Muscle of leg (tissue), 11 donors: ENCODE measurements around the gene HMGCS2. TPM values are rescaled to one million over a fixed set of nuclear protein-coding genes. Genes with fewer than 3 reads are reported as not detected.
A peak's percentile ranks its signal among the peaks of the same experiment; 100 is the strongest.
"Not testable (repeated sequence)": the region's sequence is repeated elsewhere in the genome, so short reads cannot be mapped to it uniquely, and the experiment has no call there.

Experiments
- DNase-seq: peaks from one replicate; pipeline ENCODE4 v3.0.0; 2013
- H3K27ac ChIP-seq: one replicate; pipeline ENCODE4 v1.5.1; 2013; ENCODE audit warnings: mild to moderate bottlenecking, low read length, control low read depth
- H3K27me3 ChIP-seq: one replicate; pipeline ENCODE4 v1.6.1; 2013; ENCODE audit warnings: low read length; ENCODE audit not compliant: control insufficient read depth, insufficient read depth
- H3K36me3 ChIP-seq: one replicate; pipeline ENCODE4 v1.6.1; 2013; ENCODE audit warnings: low read length; ENCODE audit not compliant: control insufficient read depth, insufficient read depth
- H3K4me1 ChIP-seq: one replicate; pipeline ENCODE4 v1.6.1; 2013; ENCODE audit warnings: low read length; ENCODE audit not compliant: control insufficient read depth, insufficient read depth
- H3K4me3 ChIP-seq: one replicate; pipeline ENCODE4 v1.5.1; 2013; ENCODE audit warnings: low read length, control low read depth
- H3K9me3 ChIP-seq: replicated peaks from 2 replicates; pipeline ENCODE4 v1.6.1; 2013; ENCODE audit warnings: low read depth, low read length; ENCODE audit not compliant: control insufficient read depth
- WGBS: methylation state at CpG from one replicate; pipeline ENCODE4 v1.1.5; 2013; ENCODE audit warnings: missing lambda C conversion rate; ENCODE audit not compliant: insufficient coverage; 5-methylcytosine and 5-hydroxymethylcytosine counted together
- polyA plus RNA-seq, 8 donors: library from polyadenylated mRNA; unstranded; fragments of 120-200 nt; gene quantifications; one replicate each; pipeline versions ENCODE4 v1.2.1 to v1.2.3, GENCODE V29; 2013; ENCODE audit warnings: inconsistent platforms in 1 of 8, low replicate concordance in 1 of 8; ENCODE audit not compliant: insufficient read length in 8 of 8, insufficient read depth in 1 of 8
- total RNA-seq: library from RNA; stranded (reverse); fragments of 120-200 nt; gene quantifications from one replicate; pipeline ENCODE4 v1.2.4, GENCODE V29; 2013

Gene HMGCS2
- total and polyA plus RNA-seq, 9 donors = 0.13 to 2.9 (median 1.2) TPM; not detected in 4

DNA sequence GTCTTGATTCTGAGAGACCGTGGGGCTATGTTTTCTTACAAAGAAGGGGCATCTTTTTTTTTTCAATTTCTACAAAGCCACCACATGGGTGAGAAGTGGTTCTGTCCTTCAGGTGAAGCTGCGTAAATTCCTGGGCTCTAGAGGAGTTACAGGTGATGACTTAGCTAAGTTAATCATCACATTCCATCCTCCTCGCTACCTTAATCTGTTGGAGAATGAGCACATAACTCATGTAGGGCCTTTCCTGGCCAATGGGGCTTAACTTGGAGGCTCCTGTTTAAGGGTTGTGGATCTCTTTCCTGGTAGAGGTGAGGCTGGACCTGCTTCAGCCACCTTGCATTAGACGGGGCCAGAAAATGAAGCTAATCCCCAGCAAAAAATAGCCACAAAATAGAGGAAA, 22.7 kb upstream of the HMGCS2 start:
- no peaks in the 10 kb centered on the region for H3K36me3 ChIP-seq
- peaks cover 6% of the 10 kb centered on the region for H3K4me1 ChIP-seq
- no peaks in the 10 kb centered on the region for H3K27me3 ChIP-seq
- WGBS = no CpG with 5 or more reads among the region's 4 CpGs
- no peak overlapping the region for H3K27ac ChIP-seq
- no peak for DNase-seq
- H3K9me3 ChIP-seq = no peaks in the 10 kb centered on the region
- H3K4me3 ChIP-seq = no peak overlapping the region

DNA sequence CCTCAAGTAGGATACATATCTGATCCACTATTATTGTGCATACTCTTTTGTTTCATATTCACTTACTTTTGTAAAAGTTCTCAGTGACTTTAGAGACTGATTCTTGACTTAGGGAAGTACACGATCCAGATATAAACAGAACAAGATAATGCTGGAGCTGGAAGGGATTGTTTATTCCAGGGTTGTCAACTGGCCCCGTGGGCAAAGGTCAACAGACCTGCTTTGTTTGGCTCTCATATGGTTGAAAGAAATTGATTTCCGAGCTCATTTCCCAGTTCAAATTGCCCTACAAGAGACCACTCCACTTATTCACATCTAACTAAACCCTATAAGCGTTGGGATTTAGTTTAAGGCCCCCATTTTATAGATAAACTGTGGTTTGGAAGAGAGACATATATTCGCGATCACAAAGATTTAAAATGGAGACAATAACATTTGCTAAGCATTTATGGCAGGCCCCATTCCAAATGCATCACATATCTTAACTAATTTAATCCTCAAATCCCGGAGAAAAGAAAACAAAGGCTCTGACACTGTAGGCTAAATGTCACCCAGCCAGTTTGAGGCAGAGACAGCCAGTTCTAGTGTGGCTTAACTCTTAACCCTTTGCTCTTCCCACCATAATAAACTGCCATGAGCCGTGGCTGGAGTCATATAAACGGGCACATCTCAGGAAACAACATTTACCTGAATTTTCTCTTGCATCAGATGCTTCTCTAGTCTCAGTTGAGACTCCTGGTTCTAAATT, 21.9 kb upstream of the HMGCS2 start:
- no peaks in the 10 kb centered on the region for H3K36me3 ChIP-seq
- no peak overlapping the region for H3K4me3 ChIP-seq
- H3K9me3 ChIP-seq = no peaks in the 10 kb centered on the region
- peaks cover 4% of the 10 kb centered on the region for H3K4me1 ChIP-seq
- H3K27ac ChIP-seq = no peak overlapping the region
- WGBS = 58% methylated on average over 3 of the region's 9 CpGs
- DNase-seq = no peak
- no peaks in the 10 kb centered on the region for H3K27me3 ChIP-seq

- no CpG with 5 or more reads among the region's 2 CpGs for WGBS
- Histone ChIP-seq H3K4me3 (no peak overlapping the region), H3K36me3 (no peaks in the 10 kb centered on the region), H3K27me3 (no peaks in the 10 kb centered on the region), H3K9me3 (no peaks in the 10 kb centered on the region), H3K27ac (no peak overlapping the region), H3K4me1 (peaks cover 16% of the 10 kb centered on the region)
- DNase-seq = peak; percentile 30
Observed at GRCh38 chr1:119787776-119788175, 19.1 kb upstream of the HMGCS2 start.

- no CpG with 5 or more reads among the region's 4 CpGs for WGBS
- not testable (repeated sequence) for H3K4me3 ChIP-seq, H3K27ac ChIP-seq, DNase-seq, H3K9me3 ChIP-seq, H3K27me3 ChIP-seq, H3K36me3 ChIP-seq
- H3K4me1 ChIP-seq = peaks cover 21% of the 10 kb centered on the region
Observed at GRCh38 chr1:119786473-119787050, 17.9 kb upstream of the HMGCS2 start.

GRCh38 chr1:119786046-119786445, 17.3 kb upstream of the HMGCS2 start:
- no CpG with 5 or more reads among the region's 7 CpGs for WGBS

GRCh38 chr1:119784191-119784781, 15.6 kb upstream of the HMGCS2 start:
- Histone ChIP-seq H3K27ac (peak overlapping the region; percentile 71), H3K4me1 (peaks cover 30% of the 10 kb centered on the region), H3K4me3 (no peak overlapping the region), H3K36me3 (no peaks in the 10 kb centered on the region), H3K9me3 (no peaks in the 10 kb centered on the region), H3K27me3 (no peaks in the 10 kb centered on the region)
- peak; percentile 92 for DNase-seq
- no CpG with 5 or more reads among the region's 3 CpGs for WGBS

More at GRCh38 chr1:119786046-119786445, 17.3 kb upstream of the HMGCS2 start:
- H3K27ac ChIP-seq, H3K9me3 ChIP-seq, H3K4me3 ChIP-seq, DNase-seq, H3K27me3 ChIP-seq, H3K36me3 ChIP-seq: not testable (repeated sequence)
- peaks cover 21% of the 10 kb centered on the region for H3K4me1 ChIP-seq

GRCh38 chr1:119783354-119784185, 14.9 kb upstream of the HMGCS2 start:
- peak; percentile 49 for DNase-seq
- H3K4me1 ChIP-seq = peaks cover 30% of the 10 kb centered on the region
- H3K27me3 ChIP-seq = no peaks in the 10 kb centered on the region
- H3K36me3 ChIP-seq = no peaks in the 10 kb centered on the region
- peak overlapping the region; percentile 71 for H3K27ac ChIP-seq
- no peak overlapping the region for H3K4me3 ChIP-seq
- 69% methylated on average over 2 of the region's 6 CpGs for WGBS
- no peaks in the 10 kb centered on the region for H3K9me3 ChIP-seq

- WGBS = no CpG with 5 or more reads among the region's 7 CpGs
- H3K36me3 ChIP-seq = no peaks in the 10 kb centered on the region
- H3K9me3 ChIP-seq = no peaks in the 10 kb centered on the region
- peaks cover 30% of the 10 kb centered on the region for H3K4me1 ChIP-seq
- no peak overlapping the region for H3K27ac ChIP-seq
- H3K27me3 ChIP-seq = no peaks in the 10 kb centered on the region
- no peak for DNase-seq
- H3K4me3 ChIP-seq = no peak overlapping the region
Observed at GRCh38 chr1:119782631-119783325, 14.1 kb upstream of the HMGCS2 start.

GRCh38 chr1:119781434-119782210, 12.9 kb upstream of the HMGCS2 start:
- Histone ChIP-seq H3K27ac (no peak overlapping the region), H3K4me3 (no peak overlapping the region), H3K9me3 (no peaks in the 10 kb centered on the region), H3K27me3 (no peaks in the 10 kb centered on the region), H3K4me1 (peaks cover 30% of the 10 kb centered on the region), H3K36me3 (no peaks in the 10 kb centered on the region)
- no peak for DNase-seq
- WGBS = 79% methylated on average over 3 of the region's 11 CpGs
